ENCODE results near the gene LRRC8A. TPM values are rescaled to one million over a fixed set of nuclear protein-coding genes. Genes with fewer than 3 reads are reported as not detected.
A peak's percentile ranks its signal among the peaks of the same experiment; 100 is the strongest.
"Not testable (repeated sequence)": the region's sequence is repeated elsewhere in the genome, so short reads cannot be mapped to it uniquely, and the experiment has no call there.

LRRC8A gene
- total RNA-seq, 2 donors from 2014 or later: 19.2 to 20.1 TPM

GRCh38 chr9:128927731-128928411 is 45.9 kb downstream of the LRRC8A start:
- no peak overlapping the region for H3K27ac Mint-ChIP-seq
- H3K9me3 Mint-ChIP-seq: no peaks in the 10 kb centered on the region
- DNase-seq (peak; percentile 51 to 57), ATAC-seq (replicated peaks in 1 of 2) (peak; percentile 73 to 79)
- no peaks in the 10 kb centered on the region for H3K27me3 Mint-ChIP-seq (ENCODE audit: low read depth)
- H3K4me3 Mint-ChIP-seq: no peak overlapping the region
- no peaks in the 10 kb centered on the region for H3K36me3 Mint-ChIP-seq (ENCODE audit: insufficient read depth in 2 of 2)
- H3K4me1 Mint-ChIP-seq (ENCODE audit: low read depth): no peaks in the 10 kb centered on the region

DNA sequence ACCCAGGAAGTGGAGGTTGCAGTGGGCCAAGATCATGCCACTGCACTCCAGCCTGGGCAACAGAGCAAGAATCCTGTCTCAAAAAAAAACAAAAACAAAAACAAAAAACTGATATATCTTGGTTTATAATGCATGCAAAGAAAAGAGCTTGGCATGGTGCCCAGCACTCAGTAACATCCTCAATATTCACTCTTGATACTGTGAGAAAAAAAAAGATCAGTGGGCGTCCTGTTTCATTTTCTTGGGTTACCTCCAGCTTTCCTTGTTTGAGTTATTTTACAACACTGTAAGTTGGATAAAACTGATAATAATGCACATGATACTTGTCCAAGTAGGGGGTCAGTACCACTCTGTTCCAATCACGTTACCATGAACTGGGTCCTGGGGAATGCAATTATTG is 46.7 kb downstream of the LRRC8A start:
- Mint-ChIP-seq H3K9me3 (no peaks in the 10 kb centered on the region), H3K4me3 (no peak overlapping the region), H3K36me3 (ENCODE audit: insufficient read depth in 2 of 2) (no peaks in the 10 kb centered on the region), H3K27ac (no peak overlapping the region), H3K27me3 (ENCODE audit: low read depth) (no peaks in the 10 kb centered on the region), H3K4me1 (ENCODE audit: low read depth) (no peaks in the 10 kb centered on the region)
- no peak for DNase-seq
- ATAC-seq (replicated peaks in 1 of 2): no peak

DNA sequence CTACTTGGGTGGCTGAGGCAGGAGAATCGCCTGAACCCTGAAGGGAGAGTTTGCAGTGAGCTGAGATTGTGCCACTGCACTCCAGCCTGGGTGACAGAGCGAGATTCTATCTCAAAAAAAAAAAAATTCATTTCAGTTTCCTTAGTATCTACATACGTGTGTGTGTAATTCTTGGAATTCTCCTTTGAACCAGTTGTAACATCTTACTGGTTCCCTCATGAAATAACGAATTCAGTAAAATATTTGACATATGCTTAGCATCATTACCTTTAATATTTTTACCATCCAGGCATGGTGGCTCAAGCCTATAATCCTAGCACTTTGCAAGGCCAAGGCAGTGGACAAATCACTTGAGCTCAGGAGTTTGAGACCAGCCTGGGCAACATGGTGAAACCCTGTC is 47.6 kb downstream of the LRRC8A start:
- no peaks in the 10 kb centered on the region for H3K27me3 Mint-ChIP-seq (ENCODE audit: low read depth)
- ATAC-seq (replicated peaks in 1 of 2): no peak
- H3K27ac Mint-ChIP-seq: no peak overlapping the region
- no peaks in the 10 kb centered on the region for H3K36me3 Mint-ChIP-seq (ENCODE audit: insufficient read depth in 2 of 2)
- no peaks in the 10 kb centered on the region for H3K9me3 Mint-ChIP-seq
- H3K4me3 Mint-ChIP-seq: no peak overlapping the region
- H3K4me1 Mint-ChIP-seq (ENCODE audit: low read depth): no peaks in the 10 kb centered on the region
- DNase-seq: no peak

DNA sequence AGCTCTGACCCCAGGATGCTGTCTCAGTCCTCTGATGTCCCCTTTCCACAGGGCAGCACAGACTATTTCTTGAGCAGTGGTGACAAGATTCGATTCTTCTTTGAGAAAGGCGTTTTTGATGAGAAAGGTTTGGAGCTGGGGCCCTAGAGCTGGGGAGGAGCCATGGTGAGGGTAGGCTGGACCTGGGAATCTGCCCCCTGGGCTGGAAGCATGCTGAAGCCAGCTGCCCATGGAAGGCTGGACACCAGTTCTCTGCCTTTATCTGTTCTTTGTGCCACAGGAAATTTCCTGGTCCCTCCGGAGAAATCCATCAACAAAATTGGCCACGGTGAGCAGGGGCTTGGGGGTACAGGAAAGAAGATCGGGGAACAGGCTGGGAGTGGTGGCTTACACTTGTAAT is 51.8 kb downstream of the LRRC8A start:
- H3K4me3 Mint-ChIP-seq: no peak overlapping the region
- H3K36me3 Mint-ChIP-seq (ENCODE audit: insufficient read depth in 2 of 2): no peaks in the 10 kb centered on the region
- no peaks in the 10 kb centered on the region for H3K27me3 Mint-ChIP-seq (ENCODE audit: low read depth)
- H3K4me1 Mint-ChIP-seq (ENCODE audit: low read depth): no peaks in the 10 kb centered on the region
- H3K9me3 Mint-ChIP-seq: no peaks in the 10 kb centered on the region
- no peak overlapping the region for H3K27ac Mint-ChIP-seq
- ATAC-seq (replicated peaks in 1 of 2): no peak
- no peak for DNase-seq

DNA sequence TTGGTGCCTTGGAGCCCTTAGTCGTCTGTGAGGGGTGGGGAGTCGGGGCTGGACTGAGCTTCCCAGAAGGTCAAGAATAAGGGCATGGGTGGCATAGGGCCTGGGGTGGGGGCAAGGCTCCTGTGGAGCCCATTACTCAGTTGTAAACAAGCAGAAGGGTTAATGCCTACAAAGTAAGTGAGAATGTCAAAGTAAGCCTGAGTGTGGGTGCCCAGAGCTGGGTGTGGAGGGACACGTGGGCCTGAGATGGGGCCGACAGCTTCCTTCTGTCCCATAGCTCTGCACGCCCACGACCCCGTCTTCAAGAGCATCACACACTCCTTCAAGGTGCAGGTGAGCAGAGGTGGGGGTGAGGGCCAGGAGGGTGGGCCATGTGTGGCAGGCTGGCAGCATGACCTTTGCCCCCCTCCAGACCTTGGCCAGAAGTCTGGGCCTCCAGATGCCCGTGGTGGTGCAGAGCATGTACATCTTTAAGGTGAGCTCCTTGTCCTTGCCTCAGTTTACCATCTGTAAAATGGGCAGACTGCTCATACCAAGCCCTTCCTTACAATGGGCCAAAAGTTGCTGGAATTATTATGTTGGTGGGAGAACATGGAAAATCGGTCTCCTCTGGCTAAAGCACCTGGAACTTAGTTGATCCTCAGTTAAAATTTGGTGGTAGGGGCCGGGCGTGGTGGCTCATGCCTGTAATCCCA is 54.4 kb downstream of the LRRC8A start:
- DNase-seq (no peak), ATAC-seq (replicated peaks in 1 of 2) (no peak)
- no peaks in the 10 kb centered on the region for H3K4me1 Mint-ChIP-seq (ENCODE audit: low read depth)
- no peaks in the 10 kb centered on the region for H3K27me3 Mint-ChIP-seq (ENCODE audit: low read depth)
- no peaks in the 10 kb centered on the region for H3K36me3 Mint-ChIP-seq (ENCODE audit: insufficient read depth in 2 of 2)
- no peak overlapping the region for H3K27ac Mint-ChIP-seq
- no peaks in the 10 kb centered on the region for H3K9me3 Mint-ChIP-seq
- H3K4me3 Mint-ChIP-seq: no peak overlapping the region

DNA sequence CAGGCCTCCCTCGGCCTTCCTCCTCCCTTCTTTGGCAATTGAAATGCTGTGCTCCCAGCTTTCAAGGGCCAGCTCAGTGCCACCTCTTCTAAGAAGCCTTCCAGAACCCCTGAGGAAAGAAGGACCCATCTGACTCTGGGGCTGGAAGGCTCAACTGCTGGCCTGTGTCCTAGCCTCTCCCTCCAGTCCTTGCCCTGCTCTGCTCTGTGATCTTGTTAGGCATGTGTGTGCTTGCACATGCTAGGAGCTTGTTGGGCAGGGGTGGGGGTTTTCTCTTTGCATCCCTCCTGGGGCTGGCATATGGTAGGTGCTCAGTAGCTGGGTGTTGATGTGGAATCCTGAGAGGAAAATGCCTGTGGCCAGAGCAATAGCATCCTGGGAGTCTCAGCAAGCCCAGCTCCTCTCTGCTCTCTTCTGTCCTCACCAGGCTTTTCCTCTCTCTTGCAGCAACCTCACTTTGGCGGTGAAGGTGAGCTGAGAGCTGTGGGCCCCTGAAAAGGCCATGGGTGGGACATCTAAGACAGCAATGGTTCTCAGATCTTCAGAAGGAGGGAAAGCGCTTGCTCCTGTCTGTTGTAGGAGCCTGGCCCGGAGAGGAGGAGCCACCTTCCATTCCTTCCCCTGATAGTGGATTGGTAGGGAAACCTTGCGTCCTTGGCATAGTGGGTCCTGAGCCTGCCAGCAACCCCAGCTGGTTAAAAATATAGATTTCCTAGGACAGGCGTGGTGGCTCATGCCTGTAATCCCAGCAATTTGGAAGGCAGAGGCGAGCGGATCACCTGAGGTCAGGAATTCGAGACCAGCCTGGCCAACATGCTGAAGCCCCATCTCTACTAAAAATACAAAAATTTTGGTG is 55.6 kb downstream of the LRRC8A start:
- ATAC-seq (replicated peaks in 1 of 2) (no peak), DNase-seq (no peak)
- Mint-ChIP-seq H3K36me3 (ENCODE audit: insufficient read depth in 2 of 2) (no peaks in the 10 kb centered on the region), H3K9me3 (no peaks in the 10 kb centered on the region), H3K27me3 (ENCODE audit: low read depth) (no peaks in the 10 kb centered on the region), H3K27ac (no peak overlapping the region), H3K4me3 (no peak overlapping the region), H3K4me1 (ENCODE audit: low read depth) (no peaks in the 10 kb centered on the region)

DNA sequence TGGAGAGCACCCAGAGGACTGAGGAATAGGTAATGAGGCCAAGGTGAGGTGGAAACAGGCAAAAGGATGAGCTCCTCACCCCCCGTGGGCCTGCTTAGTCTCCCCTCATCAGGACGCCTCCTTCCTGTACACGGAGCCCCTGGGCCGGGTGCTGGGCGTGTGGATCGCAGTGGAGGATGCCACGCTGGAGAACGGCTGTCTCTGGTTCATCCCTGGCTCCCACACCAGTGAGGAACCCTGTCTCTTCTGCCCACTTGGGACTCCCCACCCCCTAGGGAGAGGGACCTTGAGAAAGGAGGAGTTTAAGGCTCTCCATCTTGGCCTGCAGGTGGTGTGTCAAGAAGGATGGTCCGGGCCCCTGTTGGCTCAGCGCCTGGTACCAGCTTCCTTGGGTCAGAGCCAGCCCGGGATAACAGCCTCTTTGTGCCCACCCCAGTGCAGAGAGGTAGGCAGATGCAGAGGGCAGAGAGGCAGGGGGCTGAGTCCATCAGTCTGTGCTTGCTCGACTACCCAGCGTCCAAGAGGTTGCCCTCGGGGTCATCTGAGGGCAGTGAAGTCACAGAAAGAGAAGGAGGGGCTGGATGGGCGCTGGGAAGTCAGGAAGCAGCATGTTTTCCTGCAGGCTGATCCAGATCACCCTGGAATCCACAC is 58.5 kb downstream of the LRRC8A start:
- no peak for ATAC-seq (replicated peaks in 1 of 2)
- H3K36me3 Mint-ChIP-seq (ENCODE audit: insufficient read depth in 2 of 2): no peaks in the 10 kb centered on the region
- no peaks in the 10 kb centered on the region for H3K27me3 Mint-ChIP-seq (ENCODE audit: low read depth)
- peaks cover 11% of the 10 kb centered on the region for H3K4me1 Mint-ChIP-seq (ENCODE audit: low read depth)
- H3K4me3 Mint-ChIP-seq: no peak overlapping the region
- H3K27ac Mint-ChIP-seq: no peak overlapping the region
- no peaks in the 10 kb centered on the region for H3K9me3 Mint-ChIP-seq
- no peak for DNase-seq

- DNase-seq (no peak), ATAC-seq (replicated peaks in 1 of 2) (peak in 1 of 2 donors; percentile 7)
- H3K36me3 Mint-ChIP-seq (ENCODE audit: insufficient read depth in 2 of 2): peaks cover 0 to 5% of the 10 kb centered on the region in 2 donors
- peaks cover 19% of the 10 kb centered on the region for H3K4me1 Mint-ChIP-seq (ENCODE audit: low read depth)
- no peak overlapping the region for H3K4me3 Mint-ChIP-seq
- H3K9me3 Mint-ChIP-seq: no peaks in the 10 kb centered on the region
- no peaks in the 10 kb centered on the region for H3K27me3 Mint-ChIP-seq (ENCODE audit: low read depth)
- H3K27ac Mint-ChIP-seq: no peak overlapping the region
These were observed 59.2 kb downstream of the LRRC8A start for GRCh38 chr9:128940946-128941755.

DNA sequence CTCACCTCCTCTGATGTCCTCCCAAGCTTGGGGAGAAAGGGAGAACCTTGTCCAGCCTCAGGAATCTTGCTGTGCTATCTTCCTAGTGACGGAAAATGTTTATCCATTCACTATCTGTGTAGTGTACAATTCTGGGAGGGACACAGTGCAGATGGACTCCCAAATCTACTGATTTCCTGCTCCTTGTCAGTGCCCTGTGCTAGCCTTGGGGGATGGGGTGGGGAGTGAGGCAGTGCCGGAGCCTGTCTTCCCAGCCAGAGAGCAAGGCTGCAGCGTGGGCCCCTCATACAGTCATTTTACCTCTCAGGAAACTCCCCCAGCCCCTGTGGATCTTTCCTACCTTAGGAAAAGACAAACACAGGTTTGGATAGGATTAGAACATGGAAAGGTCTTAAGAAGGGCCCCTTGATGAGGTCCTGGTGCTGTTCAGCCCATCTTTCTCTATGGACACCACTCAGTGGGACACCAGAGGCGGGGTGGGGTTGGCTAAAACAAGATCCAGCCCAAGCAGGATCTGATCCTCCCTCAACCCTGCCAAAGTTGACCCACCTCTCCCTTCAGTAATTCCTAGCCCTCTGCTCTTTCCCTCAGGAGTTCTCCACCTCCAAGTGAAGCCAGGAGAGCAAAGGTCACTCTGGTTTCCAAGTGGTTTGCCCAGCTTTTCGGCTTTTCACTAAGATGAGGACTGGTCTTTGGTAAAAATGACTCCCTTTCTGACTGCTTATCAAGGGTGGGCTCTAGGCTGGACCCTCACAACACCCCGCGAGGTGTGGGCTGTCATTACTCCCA is 62.1 kb downstream of the LRRC8A start:
- DNase-seq (no peak), ATAC-seq (replicated peaks in 1 of 2) (no peak)
- no peaks in the 10 kb centered on the region for H3K9me3 Mint-ChIP-seq
- no peak overlapping the region for H3K27ac Mint-ChIP-seq
- H3K4me1 Mint-ChIP-seq (ENCODE audit: low read depth): peaks cover 41% of the 10 kb centered on the region
- peaks cover 5 to 8% of the 10 kb centered on the region in 2 donors for H3K36me3 Mint-ChIP-seq (ENCODE audit: insufficient read depth in 2 of 2)
- H3K27me3 Mint-ChIP-seq (ENCODE audit: low read depth): no peaks in the 10 kb centered on the region
- no peak overlapping the region for H3K4me3 Mint-ChIP-seq

GRCh38 chr9:128944966-128945365 is 63.0 kb downstream of the LRRC8A start:
- not testable (repeated sequence) for DNase-seq; H3K36me3 Mint-ChIP-seq (ENCODE audit: insufficient read depth in 2 of 2); H3K27ac Mint-ChIP-seq; H3K4me3 Mint-ChIP-seq; ATAC-seq (replicated peaks in 1 of 2); H3K9me3 Mint-ChIP-seq; H3K27me3 Mint-ChIP-seq (ENCODE audit: low read depth)
- H3K4me1 Mint-ChIP-seq (ENCODE audit: low read depth): peaks cover 47% of the 10 kb centered on the region

GRCh38 chr9:128945798-128946501 is 64.0 kb downstream of the LRRC8A start:
- ATAC-seq (replicated peaks in 1 of 2): no peak
- Mint-ChIP-seq H3K27me3 (ENCODE audit: low read depth) (no peaks in the 10 kb centered on the region), H3K36me3 (ENCODE audit: insufficient read depth in 2 of 2) (peaks cover 5 to 11% of the 10 kb centered on the region in 2 donors), H3K9me3 (no peaks in the 10 kb centered on the region), H3K4me1 (ENCODE audit: low read depth) (peaks cover 49% of the 10 kb centered on the region), H3K4me3 (peak overlapping the region; percentile 96 to 97), H3K27ac (peak overlapping the region; percentile 77)
- DNase-seq: no peak

Data from activated T-cell treated with anti-CD3 and anti-CD28 coated beads, Interleukin-2, amount 50 U/mL, for 72 hours (primary cell).